ENCODE results near the gene THPO. TPM values are rescaled to one million over a fixed set of nuclear protein-coding genes. Genes with fewer than 3 reads are reported as not detected.

Gene THPO
- total and polyA plus RNA-seq, 9 donors, result 0.89 to 2.8 (median 2.1) TPM

- DNase-seq, result no peak
- 87% methylated on average over 6 of the region's 6 CpGs for WGBS (ENCODE audit: insufficient coverage)
- Histone ChIP-seq H3K27ac (ENCODE audit: low read length) (no peak overlapping the region), H3K36me3 (ENCODE audit: control insufficient read depth, insufficient read depth, low read length) (peaks cover 20% of the 10 kb centered on the region), H3K27me3 (ENCODE audit: control insufficient read depth, insufficient read depth, low read length) (no peaks in the 10 kb centered on the region), H3K4me1 (ENCODE audit: control insufficient read depth, insufficient read depth, low read length) (peaks cover 16% of the 10 kb centered on the region), H3K9me3 (replicated peaks; ENCODE audit: control insufficient read depth, low read depth, low read length) (no peaks in the 10 kb centered on the region), H3K4me3 (ENCODE audit: low read length) (no peak overlapping the region)
Observed at GRCh38 chr3:184350618-184351017, 27.4 kb downstream of the THPO start.

DNA sequence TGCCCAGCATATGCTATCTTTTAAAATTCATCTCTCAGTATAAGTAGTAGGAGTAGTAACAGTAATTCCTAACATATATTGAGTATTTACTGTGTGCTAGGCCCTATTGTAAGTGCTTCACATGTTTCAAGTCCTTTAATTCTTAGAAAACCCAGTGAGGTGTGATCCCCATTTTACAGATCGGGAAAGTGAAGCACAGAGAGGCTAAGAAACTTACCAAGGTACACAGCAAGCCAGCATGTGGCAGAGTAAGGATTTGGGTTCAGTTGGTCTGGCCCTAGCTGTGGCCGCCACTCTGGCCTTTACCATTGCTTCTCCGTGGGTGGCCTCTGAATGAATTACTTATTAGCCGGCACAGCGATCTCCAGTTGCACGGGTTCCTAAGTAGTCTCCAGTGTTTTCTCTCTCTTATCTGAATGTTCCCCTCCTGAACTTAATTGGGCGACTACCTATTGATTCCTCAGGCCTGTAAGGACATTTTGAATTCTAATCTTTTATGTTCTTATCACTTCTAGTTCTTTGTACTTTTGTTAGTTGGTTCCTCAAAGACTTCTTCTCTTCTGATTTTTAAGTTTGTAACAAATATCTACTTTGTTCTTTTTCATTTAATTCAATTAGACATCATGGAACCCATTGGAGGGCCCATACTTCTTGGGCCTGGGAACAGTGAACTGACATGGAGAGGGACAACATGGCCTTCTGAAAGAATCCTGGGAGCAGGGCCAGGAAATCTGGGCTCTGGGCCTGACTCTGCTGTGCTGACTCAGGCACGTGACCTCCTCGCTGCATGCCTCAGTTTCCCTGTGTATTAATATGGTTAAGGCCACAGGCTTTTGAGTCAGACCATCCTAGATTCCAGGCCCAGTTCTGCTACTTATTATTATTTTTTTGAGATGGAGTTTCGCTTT is 28.2 kb downstream of the THPO start:
- 82% methylated on average over 6 of the region's 10 CpGs for WGBS (ENCODE audit: insufficient coverage)
- Histone ChIP-seq H3K4me3 (ENCODE audit: low read length) (no peak overlapping the region), H3K27me3 (ENCODE audit: control insufficient read depth, insufficient read depth, low read length) (no peaks in the 10 kb centered on the region), H3K9me3 (replicated peaks; ENCODE audit: control insufficient read depth, low read depth, low read length) (no peaks in the 10 kb centered on the region), H3K36me3 (ENCODE audit: control insufficient read depth, insufficient read depth, low read length) (peaks cover 18% of the 10 kb centered on the region), H3K27ac (ENCODE audit: low read length) (no peak overlapping the region), H3K4me1 (ENCODE audit: control insufficient read depth, insufficient read depth, low read length) (peaks cover 20% of the 10 kb centered on the region)
- DNase-seq, result no peak

- WGBS (ENCODE audit: insufficient coverage), result 50% methylated on average over 4 of the region's 4 CpGs
- H3K36me3 ChIP-seq (ENCODE audit: control insufficient read depth, insufficient read depth, low read length), result peaks cover 28% of the 10 kb centered on the region
- H3K27me3 ChIP-seq (ENCODE audit: control insufficient read depth, insufficient read depth, low read length), result no peaks in the 10 kb centered on the region
- peaks cover 23% of the 10 kb centered on the region for H3K4me1 ChIP-seq (ENCODE audit: control insufficient read depth, insufficient read depth, low read length)
- H3K27ac ChIP-seq (ENCODE audit: low read length), result no peak overlapping the region
- DNase-seq, result no peak
- H3K9me3 ChIP-seq (replicated peaks; ENCODE audit: control insufficient read depth, low read depth, low read length), result no peaks in the 10 kb centered on the region
- no peak overlapping the region for H3K4me3 ChIP-seq (ENCODE audit: low read length)
Observed at GRCh38 chr3:184348057-184348382, 30.0 kb downstream of the THPO start.

DNA sequence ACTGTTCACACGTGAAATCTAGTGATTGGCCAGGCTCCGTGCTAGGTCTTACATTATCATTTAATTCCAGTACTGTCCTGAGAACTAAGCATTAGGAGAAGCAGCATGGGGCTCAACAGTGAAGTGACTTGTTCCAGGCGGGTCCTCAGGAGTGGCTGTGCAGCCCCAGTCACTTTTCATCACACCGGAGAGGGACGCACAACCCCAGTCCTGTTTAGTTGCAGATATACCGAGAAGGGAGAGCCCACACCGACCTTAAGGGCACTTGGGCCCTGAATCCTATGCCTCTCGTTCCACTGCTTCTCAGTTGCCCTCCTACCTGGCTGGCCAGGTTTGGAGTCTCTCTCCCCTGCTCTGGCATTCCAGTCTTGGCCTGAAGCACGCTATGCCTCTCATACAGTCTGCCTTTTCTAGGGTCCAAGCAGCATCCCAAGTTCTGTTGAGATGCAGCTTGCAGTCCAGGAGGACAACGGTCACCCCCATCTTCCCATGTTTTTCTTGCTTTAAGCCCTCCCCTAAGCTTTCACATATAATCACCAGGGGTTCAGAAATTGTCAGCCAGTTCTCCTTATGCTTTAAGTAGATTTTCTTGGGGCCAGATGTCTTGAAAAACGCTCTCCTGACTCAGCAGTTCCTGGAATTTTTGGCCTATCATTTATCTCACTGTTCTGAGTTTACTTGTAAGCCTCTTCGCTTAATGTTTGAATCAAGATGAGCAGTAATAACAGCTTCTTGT is 30.5 kb downstream of the THPO start:
- H3K9me3 ChIP-seq (replicated peaks; ENCODE audit: control insufficient read depth, low read depth, low read length), result no peaks in the 10 kb centered on the region
- H3K27me3 ChIP-seq (ENCODE audit: control insufficient read depth, insufficient read depth, low read length), result no peaks in the 10 kb centered on the region
- peaks cover 24% of the 10 kb centered on the region for H3K4me1 ChIP-seq (ENCODE audit: control insufficient read depth, insufficient read depth, low read length)
- no peak overlapping the region for H3K4me3 ChIP-seq (ENCODE audit: low read length)
- peak; percentile 79 for DNase-seq
- peaks cover 32% of the 10 kb centered on the region for H3K36me3 ChIP-seq (ENCODE audit: control insufficient read depth, insufficient read depth, low read length)
- H3K27ac ChIP-seq (ENCODE audit: low read length), result peak overlapping the region; percentile 22
- 70% methylated on average over 8 of the region's 12 CpGs for WGBS (ENCODE audit: insufficient coverage)

DNA sequence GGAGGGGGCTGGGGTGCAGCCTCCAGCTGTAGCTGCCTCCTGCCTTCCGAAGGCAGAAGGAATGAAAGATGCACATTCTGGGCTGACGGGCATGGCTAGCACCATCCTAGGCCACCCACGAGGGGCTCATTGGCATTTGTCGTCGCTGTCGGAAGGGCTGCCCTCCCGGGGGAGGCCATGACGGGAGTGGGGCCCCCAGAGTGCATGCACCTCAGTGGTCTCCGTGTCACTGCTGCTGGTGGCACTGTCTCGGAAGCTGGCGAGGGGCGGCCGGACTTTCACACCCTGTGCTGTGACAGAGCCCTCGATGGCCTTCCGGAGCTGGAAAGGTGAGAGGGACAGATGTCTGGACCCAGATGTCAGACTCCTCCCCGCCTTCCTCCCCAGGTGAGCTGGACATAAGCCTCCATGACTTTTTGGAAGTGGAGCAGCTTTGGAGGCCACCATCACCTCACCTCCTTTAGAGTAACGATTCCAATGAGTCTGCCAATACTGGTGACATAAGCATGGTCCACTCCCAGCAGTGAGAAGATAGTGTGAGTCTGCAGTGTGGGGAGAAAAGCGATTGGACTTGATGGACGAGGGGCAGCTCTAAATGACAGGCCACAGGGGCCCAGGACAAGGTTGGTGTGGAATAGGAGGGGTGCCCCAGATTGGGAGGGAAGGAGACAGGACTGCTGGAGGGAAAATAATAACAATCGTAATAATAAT is 31.4 kb downstream of the THPO start:
- H3K4me3 ChIP-seq (ENCODE audit: low read length), result no peak overlapping the region
- H3K36me3 ChIP-seq (ENCODE audit: control insufficient read depth, insufficient read depth, low read length), result peaks cover 32% of the 10 kb centered on the region
- peaks cover 22% of the 10 kb centered on the region for H3K4me1 ChIP-seq (ENCODE audit: control insufficient read depth, insufficient read depth, low read length)
- WGBS (ENCODE audit: insufficient coverage), result 83% methylated on average over 15 of the region's 20 CpGs
- H3K27me3 ChIP-seq (ENCODE audit: control insufficient read depth, insufficient read depth, low read length), result no peaks in the 10 kb centered on the region
- no peak for DNase-seq
- no peak overlapping the region for H3K27ac ChIP-seq (ENCODE audit: low read length)
- H3K9me3 ChIP-seq (replicated peaks; ENCODE audit: control insufficient read depth, low read depth, low read length), result no peaks in the 10 kb centered on the region

DNA sequence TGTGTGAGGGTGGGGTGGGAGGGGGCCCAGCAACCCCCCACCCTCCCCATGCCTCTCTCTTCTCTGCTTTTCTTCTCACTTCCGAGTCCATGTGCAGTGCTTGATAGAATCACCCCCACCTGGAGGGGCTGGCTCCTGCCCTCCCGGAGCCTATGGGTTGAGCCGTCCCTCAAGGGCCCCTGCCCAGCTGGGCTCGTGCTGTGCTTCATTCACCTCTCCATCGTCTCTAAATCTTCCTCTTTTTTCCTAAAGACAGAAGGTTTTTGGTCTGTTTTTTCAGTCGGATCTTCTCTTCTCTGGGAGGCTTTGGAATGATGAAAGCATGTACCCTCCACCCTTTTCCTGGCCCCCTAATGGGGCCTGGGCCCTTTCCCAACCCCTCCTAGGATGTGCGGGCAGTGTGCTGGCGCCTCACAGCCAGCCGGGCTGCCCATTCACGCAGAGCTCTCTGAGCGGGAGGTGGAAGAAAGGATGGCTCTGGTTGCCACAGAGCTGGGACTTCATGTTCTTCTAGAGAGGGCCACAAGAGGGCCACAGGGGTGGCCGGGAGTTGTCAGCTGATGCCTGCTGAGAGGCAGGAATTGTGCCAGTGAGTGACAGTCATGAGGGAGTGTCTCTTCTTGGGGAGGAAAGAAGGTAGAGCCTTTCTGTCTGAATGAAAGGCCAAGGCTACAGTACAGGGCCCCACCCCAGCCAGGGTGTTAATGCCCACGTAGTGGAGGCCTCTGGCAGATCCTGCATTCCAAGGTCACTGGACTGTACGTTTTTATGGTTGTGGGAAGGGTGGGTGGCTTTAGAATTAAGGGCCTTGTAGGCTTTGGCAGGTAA is 32.5 kb downstream of the THPO start:
- Histone ChIP-seq H3K4me3 (ENCODE audit: low read length) (no peak overlapping the region), H3K36me3 (ENCODE audit: control insufficient read depth, insufficient read depth, low read length) (peaks cover 36% of the 10 kb centered on the region), H3K9me3 (replicated peaks; ENCODE audit: control insufficient read depth, low read depth, low read length) (no peaks in the 10 kb centered on the region), H3K27me3 (ENCODE audit: control insufficient read depth, insufficient read depth, low read length) (no peaks in the 10 kb centered on the region), H3K4me1 (ENCODE audit: control insufficient read depth, insufficient read depth, low read length) (peaks cover 18% of the 10 kb centered on the region), H3K27ac (ENCODE audit: low read length) (peak overlapping the region; percentile 20)
- DNase-seq, result peak; percentile 58
- WGBS (ENCODE audit: insufficient coverage), result 33% methylated on average over 12 of the region's 14 CpGs

GRCh38 chr3:184344579-184345316 is 33.3 kb downstream of the THPO start:
- no peak for DNase-seq
- WGBS (ENCODE audit: insufficient coverage), result 77% methylated on average over 10 of the region's 24 CpGs
- Histone ChIP-seq H3K36me3 (ENCODE audit: control insufficient read depth, insufficient read depth, low read length) (peaks cover 36% of the 10 kb centered on the region), H3K4me1 (ENCODE audit: control insufficient read depth, insufficient read depth, low read length) (peaks cover 18% of the 10 kb centered on the region), H3K27ac (ENCODE audit: low read length) (no peak overlapping the region), H3K4me3 (ENCODE audit: low read length) (no peak overlapping the region), H3K9me3 (replicated peaks; ENCODE audit: control insufficient read depth, low read depth, low read length) (no peaks in the 10 kb centered on the region), H3K27me3 (ENCODE audit: control insufficient read depth, insufficient read depth, low read length) (no peaks in the 10 kb centered on the region)

DNA sequence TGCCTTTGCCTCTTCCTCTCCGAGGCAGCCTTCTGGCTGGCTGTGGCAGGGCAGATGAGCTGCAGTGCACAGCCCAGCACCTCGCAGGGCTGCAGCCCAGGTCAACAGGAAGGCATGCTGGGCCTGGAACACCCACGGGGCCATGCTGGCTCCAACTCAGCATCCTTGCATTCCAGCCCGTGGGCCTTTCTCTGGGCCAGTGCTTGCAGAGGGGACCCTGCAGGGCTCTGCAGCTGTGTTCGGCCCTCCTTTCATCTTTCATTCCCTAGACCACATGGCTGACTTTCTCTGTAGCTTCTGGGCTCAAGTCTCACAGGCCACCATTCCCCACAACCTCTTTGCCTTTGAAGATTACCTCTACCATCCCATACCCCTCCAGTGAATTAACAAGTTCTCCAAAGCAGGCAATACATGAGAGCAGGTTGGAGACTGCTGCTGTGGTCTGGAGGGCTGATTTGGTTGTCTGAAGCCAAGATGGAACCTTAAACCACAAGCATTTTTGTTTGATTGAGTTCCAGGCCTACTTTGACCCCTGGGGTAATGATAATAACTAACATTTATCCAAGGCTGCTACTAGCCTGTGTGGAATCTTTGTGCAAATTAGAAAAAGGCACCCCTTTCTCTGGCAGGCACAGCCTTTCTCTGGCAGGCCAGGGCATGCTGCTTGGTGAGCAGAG is 34.7 kb downstream of the THPO start:
- no peak for DNase-seq
- 42% methylated on average over 5 of the region's 5 CpGs for WGBS (ENCODE audit: insufficient coverage)
- H3K4me3 ChIP-seq (ENCODE audit: low read length), result no peak overlapping the region

GRCh38 chr3:184341925-184342324 is 36.1 kb downstream of the THPO start:
- Histone ChIP-seq H3K4me1 (ENCODE audit: control insufficient read depth, insufficient read depth, low read length) (peaks cover 36% of the 10 kb centered on the region), H3K9me3 (replicated peaks; ENCODE audit: control insufficient read depth, low read depth, low read length) (no peaks in the 10 kb centered on the region), H3K27ac (ENCODE audit: low read length) (no peak overlapping the region), H3K27me3 (ENCODE audit: control insufficient read depth, insufficient read depth, low read length) (no peaks in the 10 kb centered on the region), H3K4me3 (ENCODE audit: low read length) (no peak overlapping the region), H3K36me3 (ENCODE audit: control insufficient read depth, insufficient read depth, low read length) (peaks cover 35% of the 10 kb centered on the region)
- 73% methylated on average over 4 of the region's 7 CpGs for WGBS (ENCODE audit: insufficient coverage)
- DNase-seq, result no peak

More for the DNA sequence above, 34.7 kb downstream of the THPO start:
- Histone ChIP-seq H3K9me3 (replicated peaks; ENCODE audit: control insufficient read depth, low read depth, low read length) (no peaks in the 10 kb centered on the region), H3K36me3 (ENCODE audit: control insufficient read depth, insufficient read depth, low read length) (peaks cover 36% of the 10 kb centered on the region), H3K27me3 (ENCODE audit: control insufficient read depth, insufficient read depth, low read length) (no peaks in the 10 kb centered on the region), H3K4me1 (ENCODE audit: control insufficient read depth, insufficient read depth, low read length) (peaks cover 30% of the 10 kb centered on the region), H3K27ac (ENCODE audit: low read length) (no peak overlapping the region)
